Femur (tissue), 1 donor: ENCODE measurements around the gene LXN.
A peak's percentile ranks its signal among the peaks of the same experiment; 100 is the strongest.
"Not testable (repeated sequence)": the region's sequence is repeated elsewhere in the genome, so short reads cannot be mapped to it uniquely, and the experiment has no call there.

Experiments used
- DNase-seq: peaks from one replicate; pipeline ENCODE4 v3.0.0-alpha.2; 2017

LXN gene

DNA sequence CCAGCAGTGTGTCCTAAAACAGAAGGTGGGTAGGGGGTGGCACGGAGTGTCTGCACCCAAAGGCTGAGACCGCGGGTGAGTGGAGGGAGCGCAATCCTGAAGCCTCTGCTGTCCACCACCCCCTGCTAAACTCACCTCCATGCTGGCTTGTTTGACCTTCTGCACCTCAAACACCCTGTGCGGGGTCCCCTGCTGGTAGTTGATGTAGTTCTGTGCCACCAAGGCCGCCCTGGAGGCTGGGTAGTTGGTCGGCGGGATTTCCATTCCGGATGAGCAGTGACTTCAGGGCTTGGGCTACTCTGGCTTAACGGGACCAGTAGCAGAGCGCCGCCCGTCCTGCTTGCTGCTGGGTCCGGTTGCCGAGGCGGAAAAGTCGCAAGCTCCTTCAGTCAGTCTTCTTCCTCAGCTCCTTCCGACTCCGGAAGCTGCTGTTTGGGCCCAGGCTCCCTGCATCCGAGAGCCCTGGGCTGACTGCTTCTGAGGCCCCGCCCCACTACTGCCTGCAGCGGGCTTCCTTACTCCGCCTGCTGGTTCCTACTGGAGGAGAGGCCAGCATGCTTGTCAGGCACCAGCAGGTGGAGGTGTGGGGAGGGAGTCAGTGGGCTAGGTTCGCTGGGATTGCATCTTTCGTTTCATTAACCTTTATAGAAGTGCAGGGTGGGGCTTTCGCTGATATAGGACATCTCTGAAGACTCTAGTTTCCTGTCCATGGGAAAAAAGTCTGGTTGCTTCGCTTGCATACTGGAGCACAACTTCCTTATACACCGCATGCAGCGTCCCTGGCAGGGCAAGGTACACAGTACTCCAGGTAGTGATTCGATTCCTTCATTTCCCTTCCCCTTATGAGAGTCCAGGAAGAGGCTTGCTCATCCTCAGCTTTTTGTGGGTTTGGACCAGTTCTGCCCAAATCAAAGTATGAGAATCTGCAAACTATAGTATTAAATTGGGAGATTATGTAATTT, at the start of gene LXN:
Gene LXN (minus strand): TSS at position 434 of the 962 bp plus-strand sequence. CDS start 170 bp downstream, at position 264.
- peak; percentile 90 for DNase-seq

DNA sequence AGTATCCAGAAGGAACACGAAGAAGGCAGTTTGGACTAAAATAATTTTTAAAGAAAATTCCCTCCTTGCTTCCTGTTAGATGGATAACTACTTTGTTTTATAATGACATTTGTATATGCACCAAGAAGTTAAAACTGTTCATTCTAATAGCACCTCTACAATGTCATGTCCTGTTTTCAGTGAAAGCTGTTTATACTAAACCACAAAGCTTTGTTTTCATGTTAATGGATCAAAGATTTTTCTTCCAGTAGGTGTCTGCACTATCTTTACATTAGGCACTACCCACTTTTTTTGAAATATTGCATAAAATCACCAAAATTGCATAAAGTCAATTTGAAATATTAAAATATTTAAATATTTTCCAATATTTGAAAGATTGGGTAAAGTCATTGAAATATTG, 49.7 kb upstream of the LXN start:
- no peak for DNase-seq

- peak; percentile 56 for DNase-seq
These were observed 46.2 kb upstream of the LXN start for GRCh38 chr3:158718490-158719170.

DNA sequence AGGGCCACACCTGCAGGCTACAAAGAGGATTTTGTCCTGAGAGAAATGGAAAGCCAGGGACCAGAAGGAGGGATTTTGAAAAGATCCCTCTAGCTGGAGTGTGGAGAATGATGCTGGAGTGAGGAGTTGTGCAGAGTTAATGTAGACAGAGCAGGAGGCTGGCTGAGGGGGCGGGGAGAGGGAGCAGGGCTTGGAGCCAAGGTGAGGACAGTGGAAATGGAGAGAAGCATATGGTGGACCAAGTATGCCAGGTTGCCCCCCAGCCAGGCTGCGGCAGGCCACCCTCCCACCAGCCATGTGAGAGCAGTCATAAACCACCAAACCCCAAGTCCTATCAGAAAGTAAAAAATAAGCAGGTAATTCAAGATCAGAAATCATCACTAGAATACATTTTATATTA, 45.1 kb upstream of the LXN start:
- no peak for DNase-seq

GRCh38 chr3:158713094-158713499, 40.6 kb upstream of the LXN start:
- no peak for DNase-seq

DNA sequence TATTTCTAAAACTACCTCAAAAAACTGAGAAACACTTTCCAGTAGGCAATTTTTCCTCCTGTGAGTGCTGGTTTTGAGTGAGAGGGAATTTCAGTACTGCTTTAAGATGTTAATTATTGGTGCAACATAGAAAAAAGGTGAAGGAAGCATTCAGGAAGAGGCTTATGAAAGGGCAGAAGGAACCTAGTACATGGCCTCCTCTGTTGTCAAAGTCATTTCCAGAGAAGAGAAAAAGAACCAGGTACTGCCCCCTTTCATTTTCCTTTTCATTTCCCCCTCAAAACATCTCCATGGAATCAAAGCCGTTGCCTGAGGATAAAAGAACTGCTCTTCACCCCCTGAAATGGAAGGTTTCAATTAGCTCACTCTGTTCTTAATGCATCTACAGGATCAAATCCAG, 40.0 kb upstream of the LXN start:
- DNase-seq: no peak

GRCh38 chr3:158711886-158712285, 39.4 kb upstream of the LXN start:
- DNase-seq: no peak

- DNase-seq: no peak
These were observed 38.2 kb upstream of the LXN start for GRCh38 chr3:158710601-158711000.

DNA sequence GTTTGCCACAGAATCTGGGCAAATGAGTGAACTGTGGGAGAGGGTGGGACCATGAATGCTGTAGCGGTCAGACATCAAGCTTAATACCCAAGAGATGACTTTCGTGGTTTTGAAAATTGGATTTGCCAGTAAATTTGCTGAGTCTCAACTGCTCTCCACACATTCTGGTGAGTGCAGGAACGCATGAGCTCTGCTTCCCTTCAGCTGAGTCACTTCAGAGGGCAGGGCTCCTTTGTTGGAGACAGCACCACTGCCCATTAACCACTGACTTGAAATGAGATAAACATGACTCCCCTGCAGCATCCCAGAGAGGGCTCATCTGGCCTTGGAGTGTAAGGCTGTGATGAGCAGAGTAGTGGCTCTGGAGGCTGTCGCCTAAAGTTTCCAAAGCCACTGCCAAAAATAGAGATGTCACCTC, 37.2 kb upstream of the LXN start:
- peak; percentile 37 for DNase-seq

- no peak for DNase-seq
These were observed 31.1 kb upstream of the LXN start for GRCh38 chr3:158703566-158703965.

- DNase-seq: no peak
These were observed 30.5 kb upstream of the LXN start for GRCh38 chr3:158702815-158703481.

GRCh38 chr3:158701420-158702065, 29.1 kb upstream of the LXN start:
- DNase-seq: no peak

DNA sequence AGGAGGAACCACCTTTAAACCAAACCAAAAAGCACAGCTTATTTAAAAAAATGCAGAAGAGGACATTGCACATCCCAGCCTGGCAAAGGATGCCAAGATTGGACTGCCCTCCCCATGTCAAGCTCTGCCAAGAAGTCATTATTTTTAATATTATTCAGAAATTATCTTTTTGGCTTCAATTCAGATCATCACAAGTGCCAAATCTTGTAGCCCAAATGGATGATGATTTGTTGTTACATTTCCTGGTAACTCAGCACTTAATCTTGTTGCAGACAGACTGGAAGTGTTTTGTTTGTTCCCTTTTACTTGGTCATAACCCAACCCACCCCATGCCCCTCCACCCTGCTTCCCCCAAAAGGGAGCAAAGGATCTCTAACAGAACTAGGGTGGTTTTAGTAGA, 28.1 kb upstream of the LXN start:
- no peak for DNase-seq

- DNase-seq: no peak
These were observed 24.2 kb upstream of the LXN start for GRCh38 chr3:158696618-158697017.

DNA sequence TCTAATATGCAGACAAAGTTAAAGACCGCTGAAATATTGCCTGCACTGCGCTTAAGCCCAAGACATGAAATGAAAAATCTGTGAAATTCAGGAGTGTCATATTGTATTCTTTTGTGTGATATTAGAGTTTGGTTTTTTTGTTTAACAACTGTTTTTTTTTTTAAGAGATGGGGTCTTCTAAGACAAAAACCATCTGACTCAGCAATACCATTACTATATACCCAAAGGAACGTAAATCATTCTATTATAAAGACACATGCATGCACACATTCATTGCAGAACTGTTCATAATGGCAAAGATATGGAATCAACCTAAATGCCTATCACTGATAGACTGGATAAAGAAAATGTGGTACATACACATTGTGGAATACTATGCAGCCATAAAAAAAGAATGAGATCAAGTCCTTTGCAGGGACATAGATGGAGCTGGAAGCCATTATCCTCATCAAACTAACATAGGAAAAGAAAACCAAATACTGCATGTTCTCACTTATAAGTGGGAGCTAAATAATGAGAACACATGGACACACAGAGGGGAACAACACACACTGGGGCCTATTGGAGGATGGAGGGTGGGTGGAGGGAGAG, 21.5 kb upstream of the LXN start:
- not testable (repeated sequence) for DNase-seq

- DNase-seq: no peak
These were observed 12.7 kb upstream of the LXN start for GRCh38 chr3:158685159-158685558.

- no peak for DNase-seq
These were observed 10.9 kb upstream of the LXN start for GRCh38 chr3:158683230-158683962.

GRCh38 chr3:158680861-158681260, 8.4 kb upstream of the LXN start:
- no peak for DNase-seq

GRCh38 chr3:158679547-158680000, 7.1 kb upstream of the LXN start:
- DNase-seq: no peak

- no peak for DNase-seq
These were observed 6.2 kb upstream of the LXN start for GRCh38 chr3:158678687-158679086.

DNA sequence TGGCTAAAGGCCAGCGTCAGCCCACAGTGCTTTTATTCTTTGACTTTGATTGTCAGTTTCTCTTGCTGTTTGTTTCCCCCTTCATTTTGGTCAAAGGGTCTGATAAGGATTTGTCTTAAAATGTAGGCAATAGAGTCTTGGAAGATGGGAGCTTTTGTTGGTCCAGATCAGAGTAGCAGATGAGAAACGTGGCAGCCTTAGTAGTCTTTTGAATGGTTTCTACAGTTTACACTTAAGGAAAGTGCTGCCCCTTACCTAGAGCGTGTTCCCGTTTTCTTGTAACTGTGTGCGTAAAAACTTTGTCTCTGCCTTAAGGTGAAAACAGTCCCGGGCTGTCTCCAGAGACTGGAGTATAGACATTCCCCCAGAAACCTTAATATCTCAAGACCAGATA, 630 bp downstream of the LXN start:
- DNase-seq: no peak

GRCh38 chr3:158668506-158668905, 3.9 kb downstream of the LXN start:
- no peak for DNase-seq
